ENCODE measurements around the gene VEPH1.

VEPH1 gene

GRCh38 chr3:157417247-157417646 lies 86.0 kb downstream of the VEPH1 start:
- no peaks in the 10 kb centered on the region for H3K27me3 Mint-ChIP-seq (ENCODE audit: low read depth)
- no peak for TF ChIP-seq CTCF (IDR thresholded peaks at IDR 0.05; ENCODE audit: unreplicated experiment in 3 of 3)
- no peaks in the 10 kb centered on the region for H3K4me1 Mint-ChIP-seq
- H3K36me3 Mint-ChIP-seq (ENCODE audit: low read depth) = peaks cover under 1% of the 10 kb centered on the region
- no peaks in the 10 kb centered on the region for H3K9me3 Mint-ChIP-seq
- H3K4me3 Mint-ChIP-seq = no peak overlapping the region
- no peak overlapping the region for H3K27ac Mint-ChIP-seq

GRCh38 chr3:157416347-157417087 lies 86.7 kb downstream of the VEPH1 start:
- no peak overlapping the region for H3K27ac Mint-ChIP-seq
- no peak for TF ChIP-seq CTCF (IDR thresholded peaks at IDR 0.05; ENCODE audit: unreplicated experiment in 3 of 3)
- H3K4me3 Mint-ChIP-seq = no peak overlapping the region
- no peaks in the 10 kb centered on the region for H3K4me1 Mint-ChIP-seq
- H3K9me3 Mint-ChIP-seq = peaks cover 2% of the 10 kb centered on the region
- H3K27me3 Mint-ChIP-seq (ENCODE audit: low read depth) = no peaks in the 10 kb centered on the region
- peaks cover 6% of the 10 kb centered on the region for H3K36me3 Mint-ChIP-seq (ENCODE audit: low read depth)

- H3K27ac Mint-ChIP-seq = no peak overlapping the region
- H3K36me3 Mint-ChIP-seq (ENCODE audit: low read depth) = peaks cover 6% of the 10 kb centered on the region
- peaks cover 2% of the 10 kb centered on the region for H3K9me3 Mint-ChIP-seq
- H3K4me3 Mint-ChIP-seq = no peak overlapping the region
- no peaks in the 10 kb centered on the region for H3K4me1 Mint-ChIP-seq
- TF ChIP-seq CTCF (IDR thresholded peaks at IDR 0.05; ENCODE audit: unreplicated experiment in 3 of 3) = no peak
- H3K27me3 Mint-ChIP-seq (ENCODE audit: low read depth) = no peaks in the 10 kb centered on the region
Measured at GRCh38 chr3:157414861-157415260, 88.4 kb downstream of the VEPH1 start.

GRCh38 chr3:157412323-157412855 lies 90.8 kb downstream of the VEPH1 start:
- no peak for TF ChIP-seq CTCF (IDR thresholded peaks at IDR 0.05; ENCODE audit: unreplicated experiment in 3 of 3)
- H3K9me3 Mint-ChIP-seq = peaks cover 2% of the 10 kb centered on the region
- H3K4me1 Mint-ChIP-seq = no peaks in the 10 kb centered on the region
- H3K4me3 Mint-ChIP-seq = no peak overlapping the region
- no peak overlapping the region for H3K27ac Mint-ChIP-seq
- no peaks in the 10 kb centered on the region for H3K27me3 Mint-ChIP-seq (ENCODE audit: low read depth)
- peaks cover 6% of the 10 kb centered on the region for H3K36me3 Mint-ChIP-seq (ENCODE audit: low read depth)

GRCh38 chr3:157410945-157411344 lies 92.3 kb downstream of the VEPH1 start:
- TF ChIP-seq CTCF (IDR thresholded peaks at IDR 0.05; ENCODE audit: unreplicated experiment in 3 of 3) = no peak
- Mint-ChIP-seq H3K4me1 (no peaks in the 10 kb centered on the region), H3K9me3 (peaks cover 2% of the 10 kb centered on the region), H3K4me3 (no peak overlapping the region), H3K27ac (no peak overlapping the region), H3K27me3 (ENCODE audit: low read depth) (no peaks in the 10 kb centered on the region), H3K36me3 (ENCODE audit: low read depth) (peaks cover 6% of the 10 kb centered on the region)

GRCh38 chr3:157409516-157409915 lies 93.7 kb downstream of the VEPH1 start:
- no peaks in the 10 kb centered on the region for H3K27me3 Mint-ChIP-seq (ENCODE audit: low read depth)
- no peak overlapping the region for H3K27ac Mint-ChIP-seq
- peaks cover 6% of the 10 kb centered on the region for H3K36me3 Mint-ChIP-seq (ENCODE audit: low read depth)
- peaks cover 6% of the 10 kb centered on the region for H3K4me1 Mint-ChIP-seq
- H3K9me3 Mint-ChIP-seq = peaks cover 2% of the 10 kb centered on the region
- H3K4me3 Mint-ChIP-seq = no peak overlapping the region
- no peak for TF ChIP-seq CTCF (IDR thresholded peaks at IDR 0.05; ENCODE audit: unreplicated experiment in 3 of 3)

Data from nephron (organoid).